MM.1S (cell line): ENCODE measurements around the gene KLRG1.

Experiments
- EZH2 ChIP-seq: fragments of 300-600 bp; sonication (generic); optimal IDR thresholded peaks from 2 replicates; pipeline ENCODE3; 2017; ENCODE audit warnings: low read depth, mild to moderate bottlenecking, antibody characterized with exemption, low read length, mixed read lengths
- EZH2phosphoT487 ChIP-seq: fragments of 300-600 bp; sonication (generic); IDR thresholded peaks from 2 replicates; pipeline ENCODE4 v1.6.1; 2018; ENCODE audit warnings: antibody characterized with exemption, low read length
- TF ChIP-seq, protein P1 (sequence below): fragments of 300-600 bp; sonication (generic); IDR thresholded peaks from 2 replicates; pipeline ENCODE4 v1.5.1; 2016; ENCODE audit warnings: antibody characterized with exemption, low read length, mixed read lengths

DNA sequence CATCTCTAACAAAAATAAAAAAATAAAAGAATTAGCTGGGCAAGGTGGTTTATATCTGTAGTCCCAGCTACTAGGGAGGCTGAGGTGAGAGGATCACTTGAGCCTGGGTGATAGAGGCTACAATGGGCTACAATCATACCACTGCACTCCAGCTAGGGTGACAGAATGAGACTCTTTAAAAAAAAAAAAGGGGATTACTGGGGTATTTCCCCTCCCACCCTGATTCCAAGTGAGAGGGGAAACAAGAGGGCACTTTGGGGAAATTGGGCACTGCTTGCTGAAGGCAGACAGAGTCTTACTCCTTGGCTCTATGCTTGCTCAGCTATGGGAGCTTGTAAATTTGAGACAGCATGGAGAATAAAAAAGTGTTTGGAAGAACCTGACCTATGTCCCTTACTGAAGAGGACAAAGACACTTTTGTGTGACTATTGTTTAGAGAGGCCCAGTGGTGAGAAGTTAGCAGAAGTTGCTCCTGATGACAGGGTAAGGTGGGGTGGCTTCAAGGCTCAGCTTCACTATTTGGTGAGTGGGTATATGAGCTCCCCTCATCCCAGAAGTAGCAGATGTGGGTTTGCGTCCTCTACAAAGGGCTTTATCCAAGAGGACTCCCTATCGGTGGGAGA, 44.0 kb downstream of the KLRG1 start:
- TF ChIP-seq, protein P1, sequence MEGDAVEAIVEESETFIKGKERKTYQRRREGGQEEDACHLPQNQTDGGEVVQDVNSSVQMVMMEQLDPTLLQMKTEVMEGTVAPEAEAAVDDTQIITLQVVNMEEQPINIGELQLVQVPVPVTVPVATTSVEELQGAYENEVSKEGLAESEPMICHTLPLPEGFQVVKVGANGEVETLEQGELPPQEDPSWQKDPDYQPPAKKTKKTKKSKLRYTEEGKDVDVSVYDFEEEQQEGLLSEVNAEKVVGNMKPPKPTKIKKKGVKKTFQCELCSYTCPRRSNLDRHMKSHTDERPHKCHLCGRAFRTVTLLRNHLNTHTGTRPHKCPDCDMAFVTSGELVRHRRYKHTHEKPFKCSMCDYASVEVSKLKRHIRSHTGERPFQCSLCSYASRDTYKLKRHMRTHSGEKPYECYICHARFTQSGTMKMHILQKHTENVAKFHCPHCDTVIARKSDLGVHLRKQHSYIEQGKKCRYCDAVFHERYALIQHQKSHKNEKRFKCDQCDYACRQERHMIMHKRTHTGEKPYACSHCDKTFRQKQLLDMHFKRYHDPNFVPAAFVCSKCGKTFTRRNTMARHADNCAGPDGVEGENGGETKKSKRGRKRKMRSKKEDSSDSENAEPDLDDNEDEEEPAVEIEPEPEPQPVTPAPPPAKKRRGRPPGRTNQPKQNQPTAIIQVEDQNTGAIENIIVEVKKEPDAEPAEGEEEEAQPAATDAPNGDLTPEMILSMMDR, result no peak
- TF ChIP-seq EZH2 (no peak), EZH2phosphoT487 (no peak)
